GM13977 (cell line): ENCODE measurements around the gene JUN.

Source experiments
- DNase-seq: peaks from one replicate; pipeline ENCODE4 v3.0.0; 2012; ENCODE audit warnings: low spot score
- CTCF ChIP-seq: IDR thresholded peaks from 2 replicates; pipeline ENCODE4 v1.5.1; 2012; ENCODE audit warnings: mild to moderate bottlenecking, control low read depth; ENCODE audit not compliant: insufficient read depth; ENCODE audit errors: extremely low read depth, missing control alignments
- in situ Hi-C: fragments of 300-500 bp; cut with MboI; formaldehyde crosslinking; loops from one replicate; pipeline ENCODE4 v1.12.0; 2022; ENCODE audit warnings: low sequenced_read_pairs, low pct_unique_long_range_greater_than_20kb, mixed read lengths, inconsistent platforms; ENCODE audit not compliant: unreplicated experiment

JUN gene

GRCh38 chr1:58783993-58784757 is at the start of gene JUN:
Gene JUN (minus strand): TSS chr1:58784047. CDS start chr1:58783070, 977 bp downstream.
- DNase-seq = peak; percentile 99
- no peak for TF ChIP-seq CTCF
- in situ Hi-C loops = loop anchor here (25.0 kb wide), 1 partner anchor 503 kb away; the partner anchor contains the start of gene FGGY

DNA sequence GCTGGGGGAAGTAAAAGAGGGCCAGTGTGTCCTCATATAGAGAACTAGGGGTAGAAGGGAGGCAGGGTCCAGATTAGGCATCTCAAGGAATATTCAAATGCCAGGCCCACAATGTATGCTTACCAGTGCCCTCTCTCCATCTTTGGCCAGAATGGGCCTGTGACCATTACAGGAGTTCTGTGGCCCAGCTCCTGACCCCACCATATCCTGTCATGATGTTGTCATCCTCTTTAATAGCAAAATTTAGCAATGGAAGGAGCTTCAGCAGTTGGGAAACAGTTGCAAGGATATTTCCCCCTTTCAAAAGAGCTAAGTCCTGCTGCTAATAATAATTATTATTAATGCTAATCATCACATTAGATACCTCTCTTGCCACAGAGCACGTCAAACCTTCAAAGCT is 49.3 kb upstream of the JUN start:
- no peak for DNase-seq
- in situ Hi-C loops = no loop called here
- TF ChIP-seq CTCF = no peak

DNA sequence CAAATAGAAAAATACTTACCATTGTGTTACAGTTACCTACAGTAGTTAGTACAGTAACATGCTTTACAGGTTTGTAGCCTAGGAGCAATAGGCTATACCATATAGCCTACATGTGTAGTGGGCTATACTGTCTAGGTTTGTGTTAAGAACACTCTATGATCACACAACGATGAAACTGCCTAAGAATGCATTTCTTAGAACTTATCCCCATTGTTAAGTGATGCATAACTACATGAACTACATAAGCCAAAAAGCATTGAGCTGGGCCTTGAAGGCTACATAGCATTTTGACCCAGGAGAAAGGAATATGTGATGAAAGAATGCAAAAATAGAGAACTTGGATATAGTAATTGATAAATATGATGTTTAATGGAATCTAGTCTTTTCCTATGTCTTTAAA is 46.4 kb upstream of the JUN start:
- no peak for TF ChIP-seq CTCF
- DNase-seq = no peak
- in situ Hi-C loops = no loop called here

- no peak for TF ChIP-seq CTCF
- DNase-seq = no peak
- in situ Hi-C loops = no loop called here
Observed at GRCh38 chr1:58829866-58830265, 46.0 kb upstream of the JUN start.

GRCh38 chr1:58827298-58827697 is 43.5 kb upstream of the JUN start:
- no peak for DNase-seq
- no peak for TF ChIP-seq CTCF
- in situ Hi-C loops = no loop called here

- in situ Hi-C loops = loop anchor here (25.0 kb wide), 1 partner anchor 187 kb away; no protein-coding TSS in a partner anchor
- no peak for DNase-seq
- TF ChIP-seq CTCF = no peak
Observed at GRCh38 chr1:58824753-58825389, 41.0 kb upstream of the JUN start.
